NCI-H748 (cell line): ENCODE results near the gene NEDD4L.
"Not testable (repeated sequence)": the region's sequence is repeated elsewhere in the genome, so short reads cannot be mapped to it uniquely, and the experiment has no call there.

ENCODE experiments used
- DNase-seq: peaks from one replicate; lab custom pipeline; 2025; ENCODE audit not compliant: unreplicated experiment; lab: John Stamatoyannopoulos, UW

The NEDD4L gene

DNA sequence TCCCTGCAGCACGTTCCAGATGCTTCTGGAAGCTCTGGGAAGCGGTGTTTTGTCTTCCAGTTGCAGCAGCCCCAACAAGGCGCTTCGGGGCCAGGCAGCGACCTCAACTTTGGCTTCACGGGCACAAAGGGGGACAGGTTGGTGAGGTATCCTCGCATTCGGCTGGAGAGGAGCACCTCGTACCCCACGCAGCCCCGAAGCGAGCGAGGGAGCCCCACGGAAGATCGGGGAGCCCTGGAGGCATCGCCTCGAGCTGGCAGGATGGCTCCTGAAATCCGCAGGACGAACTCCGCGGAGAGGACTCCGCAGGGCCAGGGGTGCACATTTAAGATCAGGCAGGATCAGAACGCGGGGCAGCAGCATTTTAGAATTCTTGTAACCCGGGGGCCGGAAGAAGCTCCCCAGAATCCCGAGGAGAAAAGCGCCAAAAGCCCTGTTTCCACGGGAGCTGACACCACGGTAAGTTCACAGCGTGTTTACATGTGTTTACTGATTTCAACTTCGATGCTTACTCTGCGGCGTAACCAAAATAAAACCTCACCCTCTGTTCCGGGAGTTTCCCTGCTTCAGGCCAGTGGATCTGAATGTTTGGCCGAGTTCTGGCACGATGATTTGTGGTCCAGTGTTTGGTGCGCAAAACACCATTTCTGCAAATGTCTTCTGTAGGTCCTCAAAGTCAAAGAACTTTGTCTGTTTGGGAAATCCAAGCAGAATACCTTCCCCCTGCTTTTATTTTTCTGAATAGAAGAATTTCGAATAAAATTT is 212.5 kb downstream of the NEDD4L start:
- no peak for DNase-seq

DNA sequence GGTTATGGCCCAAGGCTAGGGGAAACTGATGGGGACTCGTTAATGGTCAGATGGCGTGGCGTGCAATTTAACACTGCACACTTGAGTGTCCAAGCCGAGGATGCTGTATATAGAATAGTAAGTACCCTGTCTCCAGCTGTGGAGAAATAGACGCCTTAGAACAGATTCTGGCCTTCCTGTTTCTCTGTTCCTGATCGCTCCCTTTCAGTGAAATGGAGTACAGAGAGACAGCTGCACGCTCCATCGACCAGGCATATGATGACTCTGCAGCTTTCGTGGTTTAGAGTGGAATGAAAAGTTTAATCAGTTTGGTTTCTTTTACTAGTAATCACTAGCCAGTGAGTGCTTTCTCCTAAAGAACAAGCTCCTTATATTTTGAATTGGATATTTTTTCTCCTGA is 213.4 kb downstream of the NEDD4L start:
- no peak for DNase-seq

DNA sequence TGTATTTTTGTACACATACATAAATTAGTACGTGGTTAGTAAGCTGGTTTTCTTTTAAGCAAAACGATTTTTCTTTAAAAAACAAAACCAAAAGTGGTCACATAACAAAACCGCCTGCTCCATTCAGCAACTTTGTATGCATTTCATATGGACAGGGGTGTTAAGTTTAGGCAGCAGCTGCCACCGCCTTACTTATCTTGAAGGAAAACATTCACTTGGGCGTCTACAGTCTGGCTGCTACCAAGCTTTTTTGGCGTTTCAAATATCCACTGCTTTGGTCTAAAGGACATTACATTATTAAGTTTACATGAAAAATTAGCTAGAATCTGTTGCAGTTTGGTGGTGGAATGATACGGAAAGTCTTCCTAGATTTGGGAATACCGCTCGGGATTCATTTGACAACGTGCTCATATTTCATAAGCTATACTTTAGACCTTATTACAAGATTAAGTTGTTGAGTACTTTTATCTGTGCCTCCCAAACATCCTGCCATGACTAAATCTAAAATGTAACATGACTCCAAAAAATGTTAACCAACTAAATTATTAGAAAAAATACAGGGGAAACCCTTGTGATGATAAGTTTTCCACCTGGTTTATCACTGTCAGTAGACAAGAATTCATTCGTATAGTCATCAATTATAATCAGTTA is 214.8 kb downstream of the NEDD4L start:
- no peak for DNase-seq

- DNase-seq: no peak
Observed at GRCh38 chr18:58263055-58263957, 219.3 kb downstream of the NEDD4L start.

DNA sequence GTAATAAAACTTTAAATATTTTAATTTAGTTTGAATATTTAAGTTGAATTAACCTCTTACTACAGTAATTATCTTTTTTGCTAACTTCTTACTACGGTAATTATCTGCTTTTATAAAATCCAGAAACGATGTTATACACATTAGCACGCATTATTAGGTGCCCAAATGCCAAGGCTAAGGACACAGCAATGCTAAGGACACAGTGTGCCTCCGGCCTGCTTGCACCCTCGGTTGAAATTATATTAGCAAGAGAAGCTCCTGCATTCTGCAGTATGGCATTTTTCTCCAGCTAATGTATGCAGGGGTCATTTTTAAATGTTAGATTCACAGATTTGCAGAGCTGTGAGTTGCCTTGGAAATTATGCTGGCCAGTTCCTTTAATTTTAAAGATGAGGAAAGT is 220.0 kb downstream of the NEDD4L start:
- DNase-seq: no peak

DNA sequence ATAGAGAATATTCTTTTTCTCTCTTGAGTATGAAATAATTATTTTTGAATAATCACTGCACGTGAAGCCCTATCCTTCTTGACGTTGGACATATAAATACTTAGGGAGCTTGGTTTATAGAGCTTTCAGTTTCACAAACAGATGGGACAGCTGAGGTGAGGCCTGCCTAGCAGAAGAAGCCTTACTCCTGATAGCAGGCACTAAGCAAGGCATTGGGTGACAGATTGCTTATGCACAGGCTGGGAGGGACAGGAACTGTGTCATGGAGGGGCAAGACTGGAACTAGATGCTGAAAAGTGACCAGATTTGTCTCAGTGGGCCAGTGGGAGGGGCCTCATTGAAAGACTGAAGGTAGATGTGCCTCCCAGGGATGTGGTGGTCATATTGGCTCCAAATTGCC is 220.8 kb downstream of the NEDD4L start:
- no peak for DNase-seq

GRCh38 chr18:58265489-58265888 is 221.5 kb downstream of the NEDD4L start:
- not testable (repeated sequence) for DNase-seq

GRCh38 chr18:58266291-58266690 is 222.3 kb downstream of the NEDD4L start:
- no peak for DNase-seq

GRCh38 chr18:58267493-58267892 is 223.5 kb downstream of the NEDD4L start:
- DNase-seq: no peak

GRCh38 chr18:58268849-58269248 is 224.8 kb downstream of the NEDD4L start:
- DNase-seq: no peak

GRCh38 chr18:58269931-58270330 is 225.9 kb downstream of the NEDD4L start:
- no peak for DNase-seq

DNA sequence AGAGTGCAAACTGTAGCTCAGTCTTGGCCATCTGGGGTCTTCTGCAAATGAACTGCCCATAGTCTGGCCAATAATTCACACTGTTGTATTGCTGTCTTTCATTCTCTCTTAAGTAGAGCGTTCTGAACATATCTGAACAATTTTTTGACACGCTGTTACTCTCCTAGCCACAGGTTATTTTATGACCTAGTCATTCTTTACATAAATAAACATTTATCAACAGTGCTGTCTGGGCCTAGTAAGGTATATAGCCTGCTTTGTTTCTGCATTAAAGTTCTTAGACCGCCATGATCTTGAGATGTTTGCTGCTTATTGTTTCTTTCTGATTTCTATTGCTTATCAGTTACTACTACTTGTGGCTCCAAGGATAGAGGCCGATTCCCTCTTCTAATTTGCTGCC is 226.4 kb downstream of the NEDD4L start:
- DNase-seq: no peak

DNA sequence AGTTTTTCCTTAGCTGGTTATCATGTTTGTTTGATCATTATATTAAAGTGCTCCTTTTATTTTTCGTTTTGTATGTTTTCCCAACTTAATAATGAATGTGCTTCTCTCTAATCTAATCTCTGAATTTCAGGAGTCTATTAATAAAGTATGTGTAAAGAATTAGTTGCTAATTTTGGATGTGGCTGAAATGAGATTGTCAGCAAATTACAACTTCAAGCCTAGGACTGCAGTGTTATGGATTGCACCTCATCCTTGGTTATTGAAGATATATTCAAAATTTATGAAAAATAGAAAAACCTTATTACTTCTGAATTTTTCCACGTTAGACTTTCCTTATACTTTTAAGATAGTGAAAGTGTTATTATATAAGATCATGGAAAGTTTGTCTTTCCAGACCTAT is 227.7 kb downstream of the NEDD4L start:
- no peak for DNase-seq

DNA sequence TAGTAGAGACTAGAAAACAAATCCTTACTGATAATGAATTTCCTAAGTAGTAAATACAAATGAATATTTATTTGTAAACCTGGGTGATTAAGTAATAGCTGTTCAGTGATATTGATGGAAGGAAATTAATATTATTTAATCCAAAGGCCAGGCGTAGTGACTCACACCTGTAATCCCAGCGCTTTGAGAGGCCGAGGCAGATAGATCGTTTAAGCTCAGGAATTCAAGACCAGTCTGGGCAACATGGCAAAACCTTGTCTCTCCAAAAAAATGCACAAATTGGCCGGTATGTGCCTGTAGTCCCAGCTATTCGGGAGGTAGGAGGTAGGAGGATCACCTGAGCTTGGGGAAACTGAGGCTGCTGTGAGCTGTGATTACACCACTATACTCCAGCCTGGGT is 228.2 kb downstream of the NEDD4L start:
- no peak for DNase-seq

DNA sequence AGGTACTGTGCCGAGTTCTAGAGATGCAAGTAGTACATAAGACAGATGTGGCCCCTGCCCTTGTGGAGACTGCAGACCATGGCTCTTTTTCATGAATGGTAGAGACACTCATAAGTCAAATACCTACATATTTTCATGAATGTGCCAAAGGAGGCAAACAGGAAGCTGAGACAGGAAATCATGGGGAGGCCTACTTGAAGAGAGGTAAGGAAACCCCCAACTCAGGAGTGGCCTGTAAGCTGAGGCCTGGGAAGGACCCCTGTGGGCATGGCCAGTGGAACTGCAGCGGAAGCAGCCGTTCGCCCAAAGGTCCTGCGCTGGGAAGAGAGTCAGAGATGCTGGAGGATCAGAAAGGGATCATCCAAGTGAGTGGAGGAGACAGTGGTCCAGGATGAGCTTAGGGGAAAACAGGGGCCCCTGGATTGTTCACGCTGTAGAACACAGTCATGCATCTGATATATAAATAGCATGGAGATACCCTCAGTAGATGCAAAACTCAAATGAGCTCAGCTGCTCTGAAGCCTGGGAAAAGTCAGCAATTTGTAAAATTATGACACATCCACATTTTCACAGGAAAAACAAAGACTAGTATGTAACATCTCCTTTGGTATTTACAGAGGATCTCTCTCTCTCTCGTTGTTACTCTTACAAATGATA is 228.9 kb downstream of the NEDD4L start:
- DNase-seq: no peak

DNA sequence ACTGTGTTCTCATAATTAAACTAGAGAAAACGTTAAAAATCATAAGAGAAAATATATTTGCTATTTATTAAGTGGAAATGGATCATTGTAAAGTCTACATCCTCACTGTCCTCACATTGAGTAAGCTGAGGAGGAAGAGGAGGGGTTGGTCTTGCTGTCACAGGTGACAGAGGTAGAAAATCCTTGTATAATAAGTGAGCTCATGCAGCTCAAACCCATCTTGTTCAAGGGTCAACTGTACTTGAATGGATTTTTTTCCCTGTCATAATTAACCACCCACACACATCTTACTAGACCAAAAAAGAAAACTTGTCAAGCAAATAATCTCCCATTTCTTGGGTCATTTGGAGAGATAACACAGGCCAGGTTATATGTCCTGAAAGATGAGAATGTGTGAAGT is 231.2 kb downstream of the NEDD4L start:
- DNase-seq: no peak

GRCh38 chr18:58276789-58277739 is 233.0 kb downstream of the NEDD4L start:
- DNase-seq: no peak

DNA sequence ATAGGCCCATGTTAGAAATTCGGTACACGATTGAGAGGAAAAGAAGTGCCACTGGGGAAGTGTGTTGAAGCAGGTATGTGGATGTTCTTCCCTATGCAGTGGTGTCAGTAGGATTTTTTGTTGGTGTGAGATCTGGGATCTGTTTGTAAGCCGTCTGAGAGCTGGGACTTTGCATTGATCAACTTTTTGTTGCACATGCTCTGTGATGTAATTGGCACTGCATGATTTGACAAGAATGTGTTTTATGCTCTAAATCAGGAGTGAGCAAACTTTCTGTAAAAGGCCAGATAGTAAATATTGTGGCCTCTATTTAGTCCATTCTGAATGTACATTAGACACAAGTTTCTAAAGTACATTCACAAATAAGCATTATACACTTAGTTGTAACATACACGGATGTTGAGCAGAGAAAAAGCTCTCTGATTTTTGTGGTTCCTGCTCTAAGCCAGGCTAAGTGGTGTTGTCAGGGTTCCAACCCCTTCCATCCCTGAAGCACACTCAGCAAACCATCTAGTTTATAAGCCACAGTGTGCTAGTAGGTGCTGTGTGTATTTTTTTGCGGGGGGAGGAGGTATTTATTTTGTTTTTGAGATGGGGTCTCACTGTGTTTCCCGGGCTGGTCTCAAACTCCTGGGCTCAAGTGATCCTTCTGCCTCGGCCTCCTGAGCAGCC is 235.6 kb downstream of the NEDD4L start:
- DNase-seq: no peak

- DNase-seq: no peak
Observed at GRCh38 chr18:58280191-58280590, 236.2 kb downstream of the NEDD4L start.

DNA sequence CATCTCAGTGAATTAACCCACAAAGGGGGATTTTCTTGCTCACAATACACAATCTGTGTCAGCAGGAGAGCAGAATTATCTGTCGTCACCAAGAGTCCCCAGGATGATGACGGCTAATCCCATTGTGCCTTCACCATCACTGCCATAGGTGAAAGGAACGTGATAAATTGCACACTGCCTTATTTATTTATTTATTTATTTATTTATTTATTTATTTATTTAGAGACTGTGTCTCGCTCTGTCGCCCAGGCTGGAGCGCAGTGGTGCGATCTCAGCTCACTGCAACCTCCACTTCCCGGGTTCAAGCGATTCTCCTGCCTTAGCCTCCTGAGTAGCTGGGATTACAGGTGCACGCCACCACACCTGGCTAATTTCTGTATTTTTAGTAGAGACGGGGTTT is 238.8 kb downstream of the NEDD4L start:
- not testable (repeated sequence) for DNase-seq
